SK-N-SH (cell line): ENCODE measurements around the gene ZSCAN9. TPM values are rescaled to one million over a fixed set of nuclear protein-coding genes. Genes with fewer than 3 reads are reported as not detected.

Experiments
- CTCF ChIA-PET: fragments of 300-600, 350-600 bp; formaldehyde crosslinking; extraction: SDS; loops from one replicate; lab custom pipeline; 2021; lab: Yijun Ruan, JAX
- POLR2A ChIA-PET: fragments of 350-600 bp; sonication (Branson Sonifier 250); formaldehyde crosslinking; extraction: SDS; loops from one replicate; lab custom pipeline; 2020; ENCODE audit warnings: antibody characterized with exemption, inconsistent platforms; lab: Yijun Ruan, JAX
- DNase-seq: peaks from one replicate; pipeline ENCODE4 v3.0.0; 2012
- H2AFZ ChIP-seq: fragments of 200-600 bp; sonication (generic); 2 replicates; pipeline ENCODE4 v1.8.1; 2016; ENCODE audit warnings: antibody characterized with exemption, mild to moderate bottlenecking, low read depth
- H3F3A ChIP-seq: fragments of 200-600 bp; sonication (generic); replicated peaks from 2 replicates; pipeline ENCODE3; 2016; ENCODE audit warnings: antibody characterized with exemption, mild to moderate bottlenecking; ENCODE audit not compliant: insufficient read depth
- H3K27ac ChIP-seq, 2 experiments: fragments of 200-500 bp in 1 of 2; fragments of 200-600 bp in 1 of 2; sonication (Bioruptor generic) in 1 of 2; sonication (generic), shearing (Covaris generic) in 1 of 2; 2 replicates each; pipeline versions ENCODE4 v1.5.1 to v1.6.1; 2014 to 2016; ENCODE audit warnings: low read depth in 2 of 2, inconsistent platforms in 1 of 2, low read length in 1 of 2, mild to moderate bottlenecking in 1 of 2, mixed read lengths in 1 of 2
- H3K27me3 ChIP-seq: fragments of 200-600 bp; sonication (generic), shearing (Covaris generic); 2 replicates; pipeline ENCODE4 v1.6.1; 2016; ENCODE audit warnings: mixed run types; ENCODE audit not compliant: insufficient read depth
- H3K36me3 ChIP-seq, 2 experiments: fragments of 200-500 bp in 1 of 2; fragments of 200-600 bp in 1 of 2; sonication (Bioruptor generic) in 1 of 2; sonication (generic) in 1 of 2; replicated peaks in 1 of 2; 2 replicates each; pipeline versions ENCODE3 to v1.5.1; 2014 to 2016; ENCODE audit warnings: low read length in 1 of 2, mild to moderate bottlenecking in 1 of 2; ENCODE audit not compliant: insufficient read depth in 2 of 2, control insufficient read depth in 1 of 2
- H3K4me1 ChIP-seq, 2 experiments: fragments of 200-500 bp in 1 of 2; fragments of 200-600 bp in 1 of 2; sonication (Bioruptor generic) in 1 of 2; sonication (generic), shearing (Covaris generic) in 1 of 2; 2 replicates each; pipeline versions ENCODE4 v1.5.1 to v1.6.1; 2014 to 2016; ENCODE audit warnings: low read depth in 1 of 2, low read length in 1 of 2, mixed run types in 1 of 2; ENCODE audit not compliant: insufficient read depth in 2 of 2, control insufficient read depth in 1 of 2
- H3K4me2 ChIP-seq: fragments of 200-600 bp; sonication (generic), shearing (Covaris generic); 2 replicates; pipeline ENCODE4 v1.6.1; 2017; ENCODE audit warnings: mixed run types
- H3K4me3 ChIP-seq, 2 experiments: fragments of 200-500 bp in 1 of 2; fragments of 200-600 bp in 1 of 2; sonication (Bioruptor generic) in 1 of 2; sonication (generic), shearing (Covaris generic) in 1 of 2; 2 replicates each; pipeline versions ENCODE4 v1.5.1 to v1.8.1; 2014 to 2016; ENCODE audit warnings: low read depth in 2 of 2, inconsistent platforms in 1 of 2, low read length in 1 of 2, mild to moderate bottlenecking in 1 of 2, mixed read lengths in 1 of 2, moderate library complexity in 1 of 2
- H3K79me2 ChIP-seq: fragments of 200-600 bp; sonication (generic); 2 replicates; pipeline ENCODE4 v1.8.1; 2017; ENCODE audit warnings: mild to moderate bottlenecking; ENCODE audit not compliant: insufficient read depth
- H3K9ac ChIP-seq: fragments of 200-600 bp; sonication (generic); 2 replicates; pipeline ENCODE4 v1.6.1; 2017; ENCODE audit warnings: mixed run types
- H3K9me2 ChIP-seq: fragments of 200-600 bp; sonication (generic); 2 replicates; pipeline ENCODE4 v1.6.1; 2017; ENCODE audit warnings: mixed run types
- H3K9me3 ChIP-seq: fragments of 200-600 bp; sonication (generic); 2 replicates; pipeline ENCODE4 v1.6.1; 2017; ENCODE audit warnings: mixed run types, mild to moderate bottlenecking, moderate library complexity
- H4K20me1 ChIP-seq: fragments of 200-600 bp; sonication (generic); 2 replicates; pipeline ENCODE4 v1.6.1; 2017; ENCODE audit warnings: mild to moderate bottlenecking, mixed run types; ENCODE audit not compliant: insufficient read depth
- ELF1 ChIP-seq: IDR thresholded peaks from 2 replicates; pipeline ENCODE4 v1.4.0; 2012
- EZH2phosphoT487 ChIP-seq: fragments of 200-600 bp; sonication (generic); IDR thresholded peaks from 2 replicates; pipeline ENCODE4 v1.6.1; 2017; ENCODE audit warnings: low read depth, mixed run types, mild to moderate bottlenecking, antibody characterized with exemption, moderate library complexity, borderline replicate concordance
- FOXJ3 ChIP-seq: sonication (generic); formaldehyde crosslinking; IDR thresholded peaks from 2 replicates; pipeline ENCODE4 v1.5.1; 2020; ENCODE audit warnings: mild to moderate bottlenecking, missing genetic modification reagents
- MXI1 ChIP-seq: IDR thresholded peaks from 2 replicates; pipeline ENCODE4 v1.6.1; 2012; ENCODE audit warnings: mild to moderate bottlenecking, low read depth, low read length, improper control_type of control experiment
- NRF1 ChIP-seq: IDR thresholded peaks from 2 replicates; pipeline ENCODE4 v1.6.1; 2012; ENCODE audit warnings: low read depth, mild to moderate bottlenecking, low read length
- PBX3 ChIP-seq: IDR thresholded peaks from 2 replicates; pipeline ENCODE4; 2012
- RAD21 ChIP-seq: IDR thresholded peaks from 2 replicates; pipeline ENCODE4 v1.6.1; 2012; ENCODE audit warnings: mild to moderate bottlenecking, low read length
- RCOR1 ChIP-seq: fragments of 150-350 bp; IDR thresholded peaks from 2 replicates; pipeline ENCODE4 v1.6.1; 2017; ENCODE audit warnings: antibody characterized with exemption, low read length
- REST ChIP-seq: IDR thresholded peaks from 2 replicates; pipeline ENCODE4 v1.6.1; 2012; ENCODE audit warnings: mild to moderate bottlenecking, low read depth, low read length, moderate library complexity
- RXRA ChIP-seq: IDR thresholded peaks from 2 replicates; pipeline ENCODE4 v1.4.0; 2012; ENCODE audit warnings: low read depth, mild to moderate bottlenecking, borderline replicate concordance
- SIN3A ChIP-seq: IDR thresholded peaks from 2 replicates; pipeline ENCODE4 v1.6.1; 2012; ENCODE audit warnings: low read depth, mild to moderate bottlenecking, low read length, moderate library complexity, borderline replicate concordance
- SMC3 ChIP-seq: IDR thresholded peaks from 2 replicates; pipeline ENCODE4 v1.6.1; 2012; ENCODE audit warnings: low read depth, low read length, improper control_type of control experiment
- TEAD4 ChIP-seq: IDR thresholded peaks from 2 replicates; pipeline ENCODE4 v1.4.0; 2012; ENCODE audit warnings: mild to moderate bottlenecking, borderline replicate concordance; ENCODE audit not compliant: insufficient read depth
- YY1 ChIP-seq: IDR thresholded peaks from 2 replicates; pipeline ENCODE4 v1.4.0; 2012; ENCODE audit warnings: low read depth, mild to moderate bottlenecking
- ZBTB33 ChIP-seq: IDR thresholded peaks from 2 replicates; pipeline ENCODE4 v1.4.0; 2012; ENCODE audit warnings: low read depth, borderline replicate concordance
- WGBS: methylation state at CpG from one replicate; pipeline ENCODE4 v1.1.6; 2017; ENCODE audit warnings: low lambda C conversion rate; 5-methylcytosine and 5-hydroxymethylcytosine counted together
- polyA plus RNA-seq, 3 experiments: library from polyadenylated mRNA; depleted of rRNA; stranded (reverse); fragments of >200 nt; gene quantifications; 2 replicates each; pipeline ENCODE4 v1.2.3, GENCODE V29; 2012
- TF ChIP-seq, protein P1 (sequence below): fragments of 150-350 bp; IDR thresholded peaks from 2 replicates; pipeline ENCODE4 v1.6.1; 2016; ENCODE audit warnings: mild to moderate bottlenecking, low read depth, low read length
- TF ChIP-seq, protein P2 (sequence below): IDR thresholded peaks from 2 replicates; pipeline ENCODE4 v1.4.0; 2012; ENCODE audit warnings: low read depth, borderline replicate concordance
- TF ChIP-seq, protein P3 (sequence below): fragments of 150-350 bp; IDR thresholded peaks from 2 replicates; pipeline ENCODE4 v1.6.1; 2017; ENCODE audit warnings: antibody characterized with exemption, low read length, low read depth, borderline replicate concordance

Gene ZSCAN9
- polyA plus RNA-seq, 1 of the 3 experiments (the other 2 are of a cell fraction): 13.7 TPM

- no peaks in the 10 kb centered on the region for H3K79me2 ChIP-seq
- 10% methylated on average over 4 of the region's 4 CpGs for WGBS
- H3K27ac ChIP-seq: no peak overlapping the region
- DNase-seq: no peak
- peaks cover 20% of the 10 kb centered on the region; the same call in 1 of the 2 replicates for H3K27me3 ChIP-seq
- ChIA-PET CTCF (no interaction called here), POLR2A (no interaction called here)
- H3K9ac ChIP-seq: no peak overlapping the region
- no peaks in the 10 kb centered on the region for H4K20me1 ChIP-seq
- H3K36me3 ChIP-seq: no peaks in the 10 kb centered on the region
- no peak overlapping the region for H3K4me3 ChIP-seq
- H2AFZ ChIP-seq: no peak overlapping the region
- no peaks in the 10 kb centered on the region for H3F3A ChIP-seq
- no peaks in the 10 kb centered on the region for H3K9me3 ChIP-seq
- H3K4me2 ChIP-seq: no peak overlapping the region
- no peaks in the 10 kb centered on the region for H3K9me2 ChIP-seq
- H3K4me1 ChIP-seq: peaks cover 0 to 11% of the 10 kb centered on the region in 2 experiments; a peak in 2 of 4 replicates
- no peak for TF ChIP-seq FOXJ3
- no peak for TF ChIP-seq REST
- TF ChIP-seq, protein P1, sequence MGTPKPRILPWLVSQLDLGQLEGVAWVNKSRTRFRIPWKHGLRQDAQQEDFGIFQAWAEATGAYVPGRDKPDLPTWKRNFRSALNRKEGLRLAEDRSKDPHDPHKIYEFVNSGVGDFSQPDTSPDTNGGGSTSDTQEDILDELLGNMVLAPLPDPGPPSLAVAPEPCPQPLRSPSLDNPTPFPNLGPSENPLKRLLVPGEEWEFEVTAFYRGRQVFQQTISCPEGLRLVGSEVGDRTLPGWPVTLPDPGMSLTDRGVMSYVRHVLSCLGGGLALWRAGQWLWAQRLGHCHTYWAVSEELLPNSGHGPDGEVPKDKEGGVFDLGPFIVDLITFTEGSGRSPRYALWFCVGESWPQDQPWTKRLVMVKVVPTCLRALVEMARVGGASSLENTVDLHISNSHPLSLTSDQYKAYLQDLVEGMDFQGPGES: no peak
- TF ChIP-seq RXRA: no peak
- no peak for TF ChIP-seq TEAD4
- TF ChIP-seq PBX3: no peak
- TF ChIP-seq ZBTB33: no peak
- TF ChIP-seq, protein P2, sequence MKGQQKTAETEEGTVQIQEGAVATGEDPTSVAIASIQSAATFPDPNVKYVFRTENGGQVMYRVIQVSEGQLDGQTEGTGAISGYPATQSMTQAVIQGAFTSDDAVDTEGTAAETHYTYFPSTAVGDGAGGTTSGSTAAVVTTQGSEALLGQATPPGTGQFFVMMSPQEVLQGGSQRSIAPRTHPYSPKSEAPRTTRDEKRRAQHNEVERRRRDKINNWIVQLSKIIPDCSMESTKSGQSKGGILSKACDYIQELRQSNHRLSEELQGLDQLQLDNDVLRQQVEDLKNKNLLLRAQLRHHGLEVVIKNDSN: no peak
- no peak for TF ChIP-seq MXI1
- no peak for TF ChIP-seq SMC3
- no peak for TF ChIP-seq RAD21
- no peak for TF ChIP-seq YY1
- TF ChIP-seq ELF1: no peak
- no peak for TF ChIP-seq SIN3A
- TF ChIP-seq, protein P3, sequence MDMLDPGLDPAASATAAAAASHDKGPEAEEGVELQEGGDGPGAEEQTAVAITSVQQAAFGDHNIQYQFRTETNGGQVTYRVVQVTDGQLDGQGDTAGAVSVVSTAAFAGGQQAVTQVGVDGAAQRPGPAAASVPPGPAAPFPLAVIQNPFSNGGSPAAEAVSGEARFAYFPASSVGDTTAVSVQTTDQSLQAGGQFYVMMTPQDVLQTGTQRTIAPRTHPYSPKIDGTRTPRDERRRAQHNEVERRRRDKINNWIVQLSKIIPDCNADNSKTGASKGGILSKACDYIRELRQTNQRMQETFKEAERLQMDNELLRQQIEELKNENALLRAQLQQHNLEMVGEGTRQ: no peak
- TF ChIP-seq RCOR1: no peak
- TF ChIP-seq EZH2phosphoT487: no peak
- no peak for TF ChIP-seq NRF1
Measured at GRCh38 chr6:28203201-28203600, 21.9 kb upstream of the ZSCAN9 start.
